GM23338 (cell line): Measurements from ENCODE around the gene GPR162.

Source experiments
- CREB1 ChIP-seq: fragments of 250-450 bp; sonication (Bioruptor Pico); IDR thresholded peaks from 2 replicates; pipeline ENCODE4 v1.5.0; 2020; ENCODE audit warnings: low read depth, mild to moderate bottlenecking, moderate library complexity
- CTCF ChIP-seq, 2 experiments: fragments of 200-600 bp in 1 of 2; sonication (generic) in 1 of 2; conservative IDR thresholded peaks; 2 replicates each; pipeline versions ENCODE4 v1.5.1 to v1.6.1; 2016 to 2017; ENCODE audit warnings: antibody characterized with exemption in 2 of 2, low read depth in 2 of 2, mild to moderate bottlenecking in 2 of 2, moderate library complexity in 1 of 2
- EZH2 ChIP-seq: fragments of 200-600 bp; sonication (generic); IDR thresholded peaks from one replicate; pipeline ENCODE4 v1.8.0; 2017; ENCODE audit warnings: antibody characterized with exemption, mild to moderate bottlenecking, low read depth; ENCODE audit not compliant: unreplicated experiment
- POLR2AphosphoS5 ChIP-seq: IDR thresholded peaks from 2 replicates; pipeline ENCODE4 v1.6.1; 2016; ENCODE audit warnings: antibody characterized with exemption, low read depth
- TF ChIP-seq, protein P1 (sequence below): IDR thresholded peaks from one replicate; pipeline ENCODE4 v1.6.1; 2018; ENCODE audit warnings: antibody characterized with exemption; ENCODE audit not compliant: unreplicated experiment

DNA sequence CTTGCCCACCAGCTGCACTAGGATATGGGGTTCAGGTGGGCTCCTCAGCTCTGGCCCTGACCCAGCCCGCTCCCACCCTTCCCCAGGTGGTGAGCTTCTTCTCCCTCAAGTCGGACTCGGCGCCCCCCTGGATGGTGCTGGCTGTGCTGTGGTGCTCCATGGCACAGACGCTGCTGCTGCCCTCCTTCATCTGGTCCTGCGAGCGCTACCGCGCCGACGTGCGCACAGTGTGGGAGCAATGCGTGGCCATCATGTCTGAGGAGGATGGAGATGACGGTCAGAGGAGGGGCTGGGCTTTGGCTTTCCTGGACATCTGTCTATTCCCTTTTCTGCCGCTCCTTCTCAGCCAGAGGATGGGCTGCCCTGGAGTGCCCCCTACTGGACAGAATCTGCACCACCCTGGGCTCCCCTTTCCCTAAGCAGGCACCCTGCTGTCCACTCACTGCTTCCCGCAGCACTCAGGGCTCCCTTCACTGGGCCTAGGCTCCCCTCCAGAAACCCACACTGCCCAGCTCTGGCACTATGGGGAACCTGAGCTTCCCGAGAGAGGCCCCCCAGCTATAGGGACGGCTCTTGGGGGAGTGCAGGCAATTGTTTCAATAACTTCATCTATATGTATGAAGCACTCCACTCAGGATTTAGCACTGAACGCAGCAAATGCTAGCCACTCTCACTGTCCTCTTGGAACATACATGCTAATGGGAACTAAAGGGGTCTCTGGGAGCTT, 3.9 kb downstream of the GPR162 start:
- no peak for TF ChIP-seq CREB1
- no peak for TF ChIP-seq EZH2
- peak; percentile 86 to 94 for TF ChIP-seq CTCF (conservative IDR thresholded peaks at IDR 0.05; ENCODE audit: low read depth in 2 of 2)
- 0 out of 2 replicates have a peak, but pooled peaks have one; percentile 14 for TF ChIP-seq POLR2AphosphoS5
- TF ChIP-seq, protein P1, sequence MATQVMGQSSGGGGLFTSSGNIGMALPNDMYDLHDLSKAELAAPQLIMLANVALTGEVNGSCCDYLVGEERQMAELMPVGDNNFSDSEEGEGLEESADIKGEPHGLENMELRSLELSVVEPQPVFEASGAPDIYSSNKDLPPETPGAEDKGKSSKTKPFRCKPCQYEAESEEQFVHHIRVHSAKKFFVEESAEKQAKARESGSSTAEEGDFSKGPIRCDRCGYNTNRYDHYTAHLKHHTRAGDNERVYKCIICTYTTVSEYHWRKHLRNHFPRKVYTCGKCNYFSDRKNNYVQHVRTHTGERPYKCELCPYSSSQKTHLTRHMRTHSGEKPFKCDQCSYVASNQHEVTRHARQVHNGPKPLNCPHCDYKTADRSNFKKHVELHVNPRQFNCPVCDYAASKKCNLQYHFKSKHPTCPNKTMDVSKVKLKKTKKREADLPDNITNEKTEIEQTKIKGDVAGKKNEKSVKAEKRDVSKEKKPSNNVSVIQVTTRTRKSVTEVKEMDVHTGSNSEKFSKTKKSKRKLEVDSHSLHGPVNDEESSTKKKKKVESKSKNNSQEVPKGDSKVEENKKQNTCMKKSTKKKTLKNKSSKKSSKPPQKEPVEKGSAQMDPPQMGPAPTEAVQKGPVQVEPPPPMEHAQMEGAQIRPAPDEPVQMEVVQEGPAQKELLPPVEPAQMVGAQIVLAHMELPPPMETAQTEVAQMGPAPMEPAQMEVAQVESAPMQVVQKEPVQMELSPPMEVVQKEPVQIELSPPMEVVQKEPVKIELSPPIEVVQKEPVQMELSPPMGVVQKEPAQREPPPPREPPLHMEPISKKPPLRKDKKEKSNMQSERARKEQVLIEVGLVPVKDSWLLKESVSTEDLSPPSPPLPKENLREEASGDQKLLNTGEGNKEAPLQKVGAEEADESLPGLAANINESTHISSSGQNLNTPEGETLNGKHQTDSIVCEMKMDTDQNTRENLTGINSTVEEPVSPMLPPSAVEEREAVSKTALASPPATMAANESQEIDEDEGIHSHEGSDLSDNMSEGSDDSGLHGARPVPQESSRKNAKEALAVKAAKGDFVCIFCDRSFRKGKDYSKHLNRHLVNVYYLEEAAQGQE: no peak
